Mesenchymal stem cell (in vitro differentiated cells and primary cell): ENCODE results near the gene CD1B.

Source experiments
- DNase-seq: peaks from one replicate; pipeline ENCODE4 v3.0.0-alpha.2; 2013
- H2AFZ ChIP-seq: one replicate; pipeline ENCODE4 v1.6.1; 2013; ENCODE audit warnings: low read depth, mild to moderate bottlenecking, control low read depth, inconsistent platforms, low read length, moderate library complexity
- H2AK5ac ChIP-seq: 2 replicates; pipeline ENCODE4 v1.6.1; 2013; ENCODE audit warnings: low read length, moderate library complexity, mild to moderate bottlenecking, inconsistent platforms; ENCODE audit not compliant: severe bottlenecking
- H2BK120ac ChIP-seq: one replicate; pipeline ENCODE4 v1.6.1; 2013; ENCODE audit warnings: low read depth, mild to moderate bottlenecking, inconsistent platforms, low read length, moderate library complexity
- H2BK12ac ChIP-seq, 2 experiments: one replicate each; pipeline ENCODE4 v1.6.1; 2013; ENCODE audit warnings: inconsistent platforms in 2 of 2, low read length in 2 of 2, mild to moderate bottlenecking in 2 of 2, moderate library complexity in 2 of 2, control low read depth in 1 of 2
- H2BK15ac ChIP-seq: one replicate; pipeline ENCODE4 v1.6.1; 2013; ENCODE audit warnings: mild to moderate bottlenecking, low read depth, inconsistent platforms; ENCODE audit not compliant: poor library complexity, severe bottlenecking
- H2BK5ac ChIP-seq: 2 replicates; pipeline ENCODE4 v1.6.1; 2013; ENCODE audit warnings: low read depth, mild to moderate bottlenecking, low read length, control low read depth, inconsistent platforms; ENCODE audit not compliant: poor library complexity, severe bottlenecking
- H3K14ac ChIP-seq, 2 experiments: one replicate each; pipeline ENCODE4 v1.6.1; 2013; ENCODE audit warnings: inconsistent platforms in 2 of 2, low read length in 2 of 2, control low read depth in 1 of 2, mild to moderate bottlenecking in 1 of 2, moderate library complexity in 1 of 2
- H3K18ac ChIP-seq, 2 experiments: one replicate each; pipeline ENCODE4 v1.6.1; 2013; ENCODE audit warnings: inconsistent platforms in 2 of 2, low read length in 2 of 2, control low read depth in 1 of 2, low read depth in 1 of 2, mild to moderate bottlenecking in 1 of 2
- H3K23ac ChIP-seq, 2 experiments: one replicate each; pipeline ENCODE4 v1.6.1; 2013; ENCODE audit warnings: inconsistent platforms in 2 of 2, low read length in 2 of 2, mild to moderate bottlenecking in 2 of 2, moderate library complexity in 2 of 2, control low read depth in 1 of 2
- H3K27ac ChIP-seq: 2 replicates; pipeline ENCODE4 v1.5.1; 2013; ENCODE audit warnings: mild to moderate bottlenecking, moderate library complexity, low read length, control low read depth, inconsistent platforms; ENCODE audit not compliant: poor library complexity, severe bottlenecking
- H3K27me3 ChIP-seq, 2 experiments: 2 replicates each; pipeline versions ENCODE4 v1.6.1 to v1.7.0; 2013; ENCODE audit warnings: low read length in 2 of 2, mild to moderate bottlenecking in 2 of 2, moderate library complexity in 2 of 2, control low read depth in 1 of 2, inconsistent platforms in 1 of 2; ENCODE audit not compliant: control insufficient read depth in 1 of 2, insufficient read depth in 1 of 2
- H3K36me3 ChIP-seq, 2 experiments: 2 replicates each; pipeline versions ENCODE4 v1.6.1 to v1.7.0; 2013; ENCODE audit warnings: low read length in 2 of 2, control low read depth in 1 of 2, inconsistent platforms in 1 of 2, low read depth in 1 of 2, mild to moderate bottlenecking in 1 of 2; ENCODE audit not compliant: insufficient read depth in 2 of 2, control insufficient read depth in 1 of 2
- H3K4ac ChIP-seq, 2 experiments: one replicate each; pipeline ENCODE4 v1.6.1; 2013; ENCODE audit warnings: inconsistent platforms in 2 of 2, low read length in 2 of 2, mild to moderate bottlenecking in 2 of 2, moderate library complexity in 2 of 2, control low read depth in 1 of 2, low read depth in 1 of 2
- H3K4me1 ChIP-seq: 2 replicates; pipeline ENCODE4 v1.6.1; 2013; ENCODE audit warnings: low read depth, low read length, control low read depth; ENCODE audit not compliant: control insufficient read depth, insufficient read depth
- H3K4me2 ChIP-seq: 2 replicates; pipeline ENCODE4 v1.6.1; 2013; ENCODE audit warnings: low read length, mild to moderate bottlenecking, inconsistent platforms; ENCODE audit not compliant: poor library complexity, severe bottlenecking
- H3K4me3 ChIP-seq, 2 experiments: 2 replicates each; pipeline versions ENCODE4 v1.5.1 to v1.7.0; 2013; ENCODE audit warnings: low read length in 2 of 2, mild to moderate bottlenecking in 2 of 2, control low read depth in 1 of 2, low read depth in 1 of 2; ENCODE audit not compliant: insufficient read depth in 1 of 2
- H3K79me1 ChIP-seq: replicated peaks from 2 replicates; pipeline ENCODE4 v1.6.1; 2013; ENCODE audit warnings: mild to moderate bottlenecking, control low read depth, low read length, inconsistent platforms; ENCODE audit not compliant: poor library complexity, severe bottlenecking
- H3K9ac ChIP-seq: 2 replicates; pipeline ENCODE4 v1.7.0; 2013; ENCODE audit warnings: mild to moderate bottlenecking, low read length, moderate library complexity
- H3K9me3 ChIP-seq: 2 replicates; pipeline ENCODE4 v1.7.0; 2013; ENCODE audit warnings: mild to moderate bottlenecking, low read length; ENCODE audit not compliant: control insufficient read depth
- H4K8ac ChIP-seq: one replicate; pipeline ENCODE4 v1.6.1; 2013; ENCODE audit warnings: inconsistent platforms, mild to moderate bottlenecking, low read length, moderate library complexity
- H4K91ac ChIP-seq: one replicate; pipeline ENCODE4 v1.6.1; 2013; ENCODE audit warnings: mild to moderate bottlenecking, low read length, inconsistent platforms
- WGBS: methylation state at CpG from one replicate; pipeline ENCODE4 v1.1.7; 2013; ENCODE audit warnings: mixed read lengths; 5-methylcytosine and 5-hydroxymethylcytosine counted together

The CD1B gene

DNA sequence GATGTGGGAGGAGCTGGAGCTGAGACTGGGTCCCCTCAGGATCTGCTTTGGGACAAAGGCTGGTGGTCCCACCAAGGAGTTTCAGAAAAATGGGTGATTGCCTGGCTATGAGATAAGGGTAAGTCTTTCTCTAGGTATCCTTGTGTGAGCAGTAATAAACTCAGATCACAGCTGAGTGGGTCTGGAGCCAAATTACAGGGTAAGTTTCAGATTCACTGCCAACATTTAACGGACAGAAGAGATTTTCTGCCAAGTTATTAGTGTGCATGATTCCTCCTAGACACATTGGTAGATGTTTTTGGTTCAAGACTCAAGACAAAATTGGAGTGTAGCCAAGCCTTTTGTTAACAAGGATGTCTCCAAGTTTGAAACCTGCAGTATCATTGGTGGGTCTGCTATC is 7.5 kb downstream of the CD1B start:
- Histone ChIP-seq H3K9me3 (no peaks in the 10 kb centered on the region), H4K91ac (no peak overlapping the region), H3K4me3 (no peak overlapping the region), H2BK12ac (no peak overlapping the region), H2BK120ac (no peak overlapping the region), H3K27me3 (no peaks in the 10 kb centered on the region), H2AK5ac (no peak overlapping the region), H3K23ac (no peak overlapping the region), H2AFZ (no peak overlapping the region), H3K4me2 (no peak overlapping the region), H3K18ac (no peak overlapping the region), H3K14ac (no peak overlapping the region), H2BK5ac (no peak overlapping the region), H4K8ac (no peak overlapping the region), H3K9ac (no peak overlapping the region), H3K27ac (no peak overlapping the region), H3K36me3 (no peaks in the 10 kb centered on the region), H3K79me1 (no peaks in the 10 kb centered on the region), H2BK15ac (no peak overlapping the region), H3K4me1 (no peaks in the 10 kb centered on the region), H3K4ac (no peak overlapping the region)
- WGBS = 66% methylated on average over 1 of the region's 1 CpG
- no peak for DNase-seq

DNA sequence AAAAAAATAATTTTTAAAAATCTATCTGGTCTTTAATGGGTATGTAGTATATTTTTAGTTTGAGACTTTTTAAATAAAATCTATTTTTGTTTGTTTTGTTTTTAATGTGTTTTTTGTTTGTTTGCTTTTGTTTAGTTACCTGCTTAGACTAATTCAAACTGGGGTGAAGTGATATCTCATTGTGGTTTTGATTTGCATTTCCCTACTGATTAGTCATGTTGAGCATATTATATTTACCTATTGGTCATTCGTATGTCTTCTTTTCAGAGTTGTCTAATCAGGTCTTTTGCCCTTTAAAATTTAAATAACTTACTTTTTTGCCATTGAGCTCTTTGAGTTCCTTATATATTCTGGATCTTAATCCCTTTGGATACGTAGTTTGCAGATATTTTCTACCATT is 20.3 kb downstream of the CD1B start:
- Histone ChIP-seq H3K14ac (no peak overlapping the region), H3K18ac (no peak overlapping the region), H3K36me3 (no peaks in the 10 kb centered on the region), H2AK5ac (no peak overlapping the region), H3K4ac (no peak overlapping the region), H2BK5ac (no peak overlapping the region), H2AFZ (no peak overlapping the region), H3K4me3 (no peak overlapping the region), H3K27ac (no peak overlapping the region), H3K4me1 (no peaks in the 10 kb centered on the region), H4K91ac (no peak overlapping the region), H2BK15ac (no peak overlapping the region), H3K9ac (no peak overlapping the region), H2BK120ac (no peak overlapping the region), H3K23ac (no peak overlapping the region), H2BK12ac (no peak overlapping the region), H3K9me3 (peaks cover 16% of the 10 kb centered on the region), H3K79me1 (no peaks in the 10 kb centered on the region), H3K4me2 (no peak overlapping the region), H3K27me3 (no peaks in the 10 kb centered on the region), H4K8ac (no peak overlapping the region)
- no peak for DNase-seq
- WGBS = no CpG with 5 or more reads among the region's 2 CpGs

DNA sequence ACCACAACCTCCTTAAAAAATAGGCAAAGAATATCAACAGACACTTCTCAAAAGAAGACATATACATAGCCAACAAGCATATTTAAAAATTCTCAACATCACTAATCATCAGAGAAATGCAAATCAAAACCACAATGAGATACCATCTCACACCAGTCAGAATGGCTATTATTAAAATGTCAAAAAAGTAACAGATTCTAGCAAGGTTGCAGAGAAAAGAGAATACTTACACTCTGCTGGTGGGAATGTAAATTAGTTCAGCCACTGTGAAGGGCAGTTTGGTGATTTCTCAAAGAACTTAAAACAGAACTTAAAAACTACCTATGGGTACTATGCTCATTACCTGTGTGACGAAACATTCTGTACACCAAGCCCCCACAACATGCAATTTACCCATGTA is 20.7 kb downstream of the CD1B start:
- Histone ChIP-seq H2AFZ (no peak overlapping the region), H2BK5ac (no peak overlapping the region), H3K4me3 (no peak overlapping the region), H2BK12ac (no peak overlapping the region), H3K9ac (no peak overlapping the region), H3K4me2 (no peak overlapping the region), H4K8ac (no peak overlapping the region), H3K36me3 (no peaks in the 10 kb centered on the region), H3K79me1 (no peaks in the 10 kb centered on the region), H2BK15ac (no peak overlapping the region), H3K18ac (no peak overlapping the region), H2BK120ac (no peak overlapping the region), H4K91ac (no peak overlapping the region), H3K27ac (no peak overlapping the region), H2AK5ac (no peak overlapping the region), H3K27me3 (no peaks in the 10 kb centered on the region), H3K4ac (no peak overlapping the region), H3K23ac (no peak overlapping the region), H3K4me1 (no peaks in the 10 kb centered on the region), H3K9me3 (peaks cover 16% of the 10 kb centered on the region), H3K14ac (no peak overlapping the region)
- no CpG with 5 or more reads among the region's 1 CpG for WGBS
- no peak for DNase-seq

DNA sequence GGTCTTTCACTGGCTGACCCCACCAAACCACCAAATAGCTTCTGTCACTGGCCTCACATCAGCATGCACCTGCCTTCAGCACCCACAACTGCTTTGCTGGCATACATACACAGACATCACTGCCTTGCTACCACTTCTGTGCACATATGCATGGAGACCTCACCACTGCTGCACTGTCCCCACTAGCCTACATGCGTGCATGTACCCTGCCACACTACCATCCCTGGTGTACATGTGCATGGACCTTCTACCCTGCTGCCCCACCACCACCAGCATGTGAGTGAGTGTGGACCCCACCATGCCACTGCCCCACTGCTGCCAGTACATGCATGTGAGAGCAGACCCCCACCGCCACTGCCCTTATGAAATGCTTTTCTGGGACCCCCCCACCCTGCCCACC is 35.5 kb downstream of the CD1B start:
- no peaks in the 10 kb centered on the region for H3K36me3 ChIP-seq
- DNase-seq = no peak
- H2BK120ac ChIP-seq = no peak overlapping the region
- no peak overlapping the region for H3K4ac ChIP-seq
- no peaks in the 10 kb centered on the region for H3K9me3 ChIP-seq
- no peak overlapping the region for H4K8ac ChIP-seq
- no peak overlapping the region for H3K9ac ChIP-seq
- no peak overlapping the region for H2BK15ac ChIP-seq
- H3K4me3 ChIP-seq = no peak overlapping the region
- H3K79me1 ChIP-seq = no peaks in the 10 kb centered on the region
- no peak overlapping the region for H3K27ac ChIP-seq
- no peak overlapping the region for H3K23ac ChIP-seq
- H3K18ac ChIP-seq = no peak overlapping the region
- H2BK5ac ChIP-seq = no peak overlapping the region
- H3K4me2 ChIP-seq = no peak overlapping the region
- H3K27me3 ChIP-seq = no peaks in the 10 kb centered on the region
- H2AK5ac ChIP-seq = no peak overlapping the region
- 85% methylated on average over 2 of the region's 2 CpGs for WGBS
- no peak overlapping the region for H2AFZ ChIP-seq
- H3K14ac ChIP-seq = no peak overlapping the region
- H3K4me1 ChIP-seq = no peaks in the 10 kb centered on the region
- H4K91ac ChIP-seq = no peak overlapping the region
- H2BK12ac ChIP-seq = no peak overlapping the region
